Upper lobe of right lung (tissue), 1 donor: Measurements from ENCODE around the gene TMEM30A. TPM values are rescaled to one million over a fixed set of nuclear protein-coding genes. Genes with fewer than 3 reads are reported as not detected.
A peak's percentile ranks its signal among the peaks of the same experiment; 100 is the strongest.

ENCODE experiments used
- ATAC-seq: fragments of 200-7000 bp; cut with Tn5 transposase; one replicate; pipeline ENCODE4 v1.9.1; 2020; ENCODE audit warnings: mild to moderate bottlenecking, moderate library complexity
- DNase-seq: peaks from one replicate; pipeline ENCODE4 v3.0.0-alpha.2; 2020
- H3K27ac ChIP-seq: fragments of 200-600 bp; one replicate; pipeline ENCODE4 v1.8.0; 2022
- H3K27me3 ChIP-seq: fragments of 200-600 bp; one replicate; pipeline ENCODE4 v1.8.0; 2022; ENCODE audit warnings: mild to moderate bottlenecking
- H3K36me3 ChIP-seq: fragments of 200-600 bp; one replicate; pipeline ENCODE4 v1.8.0; 2022
- H3K4me1 ChIP-seq: fragments of 200-600 bp; one replicate; pipeline ENCODE4 v1.8.0; 2022
- H3K4me3 ChIP-seq: fragments of 200-600 bp; one replicate; pipeline ENCODE4 v1.8.0; 2022; ENCODE audit warnings: mild to moderate bottlenecking
- H3K9me3 ChIP-seq: fragments of 200-600 bp; one replicate; pipeline ENCODE4 v1.8.0; 2022
- intact Hi-C: fragments of 100-400 bp; cut with DNase I; formaldehyde crosslinking; loops from one replicate; pipeline ENCODE4 v1.11.0; 2022
- total RNA-seq: library from RNA; stranded (reverse); fragmentation: NEBNext Ultra II Directional; extraction: Animal tissue kit (Norgen Biotek cat#: 25700); gene quantifications from one replicate; pipeline ENCODE4 v1.2.1, GENCODE V29; 2021
- TF ChIP-seq, protein P1 (sequence below): fragments of 200-600 bp; IDR thresholded peaks from one replicate; pipeline ENCODE4 v1.8.0; 2022; ENCODE audit warnings: antibody characterized with exemption
- donor health status: DM: no; HTN: yes; CAD: no; lungs with severe emphysema.

Gene TMEM30A
- total RNA-seq, 1 donor from 2014 or later, result 183 TPM

DNA sequence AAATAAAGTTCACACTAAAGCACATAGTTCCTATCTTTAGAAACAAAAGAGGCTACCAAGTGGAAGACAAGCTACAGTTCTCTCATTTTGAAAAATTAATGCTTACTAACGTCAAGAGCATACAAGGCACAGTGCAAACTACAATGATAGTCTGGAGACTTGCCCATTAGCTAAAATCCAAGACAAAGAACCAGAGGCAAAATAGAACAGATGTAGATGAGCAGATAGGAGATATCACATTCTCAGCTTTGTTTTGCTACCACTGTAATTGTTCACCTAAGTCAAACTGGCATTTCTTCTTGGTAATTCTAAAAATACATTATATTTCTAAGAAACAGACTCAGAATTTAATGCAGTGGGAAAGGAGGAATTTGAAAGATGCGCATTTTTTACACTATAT lies 5.2 kb downstream of the TMEM30A start:
- peak overlapping the region; percentile 56 for H3K27ac ChIP-seq
- ATAC-seq (no peak), DNase-seq (no peak)
- no peaks in the 10 kb centered on the region for H3K27me3 ChIP-seq
- TF ChIP-seq, protein P1, sequence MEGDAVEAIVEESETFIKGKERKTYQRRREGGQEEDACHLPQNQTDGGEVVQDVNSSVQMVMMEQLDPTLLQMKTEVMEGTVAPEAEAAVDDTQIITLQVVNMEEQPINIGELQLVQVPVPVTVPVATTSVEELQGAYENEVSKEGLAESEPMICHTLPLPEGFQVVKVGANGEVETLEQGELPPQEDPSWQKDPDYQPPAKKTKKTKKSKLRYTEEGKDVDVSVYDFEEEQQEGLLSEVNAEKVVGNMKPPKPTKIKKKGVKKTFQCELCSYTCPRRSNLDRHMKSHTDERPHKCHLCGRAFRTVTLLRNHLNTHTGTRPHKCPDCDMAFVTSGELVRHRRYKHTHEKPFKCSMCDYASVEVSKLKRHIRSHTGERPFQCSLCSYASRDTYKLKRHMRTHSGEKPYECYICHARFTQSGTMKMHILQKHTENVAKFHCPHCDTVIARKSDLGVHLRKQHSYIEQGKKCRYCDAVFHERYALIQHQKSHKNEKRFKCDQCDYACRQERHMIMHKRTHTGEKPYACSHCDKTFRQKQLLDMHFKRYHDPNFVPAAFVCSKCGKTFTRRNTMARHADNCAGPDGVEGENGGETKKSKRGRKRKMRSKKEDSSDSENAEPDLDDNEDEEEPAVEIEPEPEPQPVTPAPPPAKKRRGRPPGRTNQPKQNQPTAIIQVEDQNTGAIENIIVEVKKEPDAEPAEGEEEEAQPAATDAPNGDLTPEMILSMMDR, result no peak
- no peak overlapping the region for H3K4me3 ChIP-seq
- H3K4me1 ChIP-seq, result peaks cover 58% of the 10 kb centered on the region
- intact Hi-C loops, result no loop called here
- H3K36me3 ChIP-seq, result no peaks in the 10 kb centered on the region
- no peaks in the 10 kb centered on the region for H3K9me3 ChIP-seq

DNA sequence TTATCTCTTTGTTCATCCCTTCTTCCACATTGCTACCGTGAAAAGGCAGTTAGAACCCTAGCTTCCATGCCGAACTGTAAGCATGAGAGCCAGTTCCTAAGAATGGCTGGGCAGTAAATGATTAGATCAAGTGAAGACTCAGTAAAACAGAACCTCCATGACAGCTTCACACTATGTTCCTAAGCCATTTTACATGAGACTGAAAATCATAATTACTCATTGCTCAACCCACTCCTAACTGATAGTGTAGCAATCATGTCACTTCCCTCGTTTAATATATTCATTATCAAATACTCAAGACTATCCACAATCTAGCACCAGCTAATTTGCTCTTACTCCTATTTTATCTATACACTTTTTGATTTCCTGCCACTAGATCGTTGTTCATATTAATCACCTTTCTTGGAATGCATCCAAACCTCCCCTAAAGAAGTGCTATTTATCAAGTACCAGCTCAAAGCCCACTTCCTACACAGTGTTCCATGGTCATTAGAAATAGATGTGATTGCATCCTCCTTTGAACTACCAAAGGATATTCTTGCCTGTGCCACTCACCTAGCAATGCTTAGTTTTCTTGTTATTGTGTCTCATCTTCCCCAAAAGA lies 6.0 kb downstream of the TMEM30A start:
- ATAC-seq (peak; percentile 51), DNase-seq (no peak)
- Histone ChIP-seq H3K9me3 (no peaks in the 10 kb centered on the region), H3K4me3 (no peak overlapping the region), H3K27me3 (no peaks in the 10 kb centered on the region), H3K4me1 (peaks cover 67% of the 10 kb centered on the region), H3K36me3 (no peaks in the 10 kb centered on the region), H3K27ac (no peak overlapping the region)
- TF ChIP-seq, protein P1, result no peak
- intact Hi-C loops, result no loop called here

DNA sequence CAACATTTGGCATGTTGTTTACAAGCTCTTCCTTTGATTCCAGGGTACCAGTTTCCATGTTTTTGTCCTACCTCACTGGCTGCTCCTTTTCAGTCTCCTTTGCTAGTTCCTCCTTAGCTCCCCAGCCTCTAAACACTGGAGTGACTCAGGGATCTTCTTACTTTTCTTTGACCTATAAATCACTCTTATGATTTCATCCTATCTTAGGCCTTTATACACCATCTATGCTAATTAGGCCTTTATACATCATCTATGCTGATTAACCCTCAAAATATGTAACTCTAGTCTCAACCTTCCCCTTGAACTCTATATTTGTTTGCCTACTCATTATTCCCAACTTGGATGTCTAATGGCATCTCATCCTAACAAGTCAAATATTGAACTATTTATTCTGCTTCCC lies 9.5 kb downstream of the TMEM30A start:
- TF ChIP-seq, protein P1, result no peak
- Histone ChIP-seq H3K27ac (no peak overlapping the region), H3K27me3 (no peaks in the 10 kb centered on the region), H3K4me3 (no peak overlapping the region), H3K4me1 (peaks cover 69% of the 10 kb centered on the region), H3K36me3 (peaks cover 5% of the 10 kb centered on the region), H3K9me3 (no peaks in the 10 kb centered on the region)
- DNase-seq, result no peak
- intact Hi-C loops, result no loop called here
- ATAC-seq, result no peak

DNA sequence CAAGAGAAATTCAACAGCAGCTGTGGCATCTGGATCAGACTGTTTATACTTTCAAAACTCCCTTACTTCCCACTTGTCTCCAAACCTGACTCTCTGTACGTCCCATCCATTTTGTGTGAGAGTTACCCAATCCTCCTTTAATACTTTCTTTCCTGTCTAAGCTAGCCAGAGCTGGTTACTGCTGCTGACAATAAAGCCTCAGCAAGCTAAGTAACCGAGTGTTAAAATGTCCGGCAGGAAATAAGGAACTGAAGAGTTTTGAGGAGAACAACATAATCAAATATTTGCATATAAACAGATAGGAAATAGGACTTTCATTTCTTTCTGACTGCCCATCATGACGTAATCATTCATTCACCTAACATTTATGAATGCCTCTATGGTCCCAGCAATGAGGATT lies 11.6 kb downstream of the TMEM30A start:
- DNase-seq (no peak), ATAC-seq (peak; percentile 64)
- peaks cover 52% of the 10 kb centered on the region for H3K4me1 ChIP-seq
- H3K9me3 ChIP-seq, result no peaks in the 10 kb centered on the region
- peak overlapping the region; percentile 78 for H3K27ac ChIP-seq
- peaks cover 5% of the 10 kb centered on the region for H3K36me3 ChIP-seq
- no peaks in the 10 kb centered on the region for H3K27me3 ChIP-seq
- intact Hi-C loops, result no loop called here
- no peak overlapping the region for H3K4me3 ChIP-seq
- TF ChIP-seq, protein P1, result no peak

DNA sequence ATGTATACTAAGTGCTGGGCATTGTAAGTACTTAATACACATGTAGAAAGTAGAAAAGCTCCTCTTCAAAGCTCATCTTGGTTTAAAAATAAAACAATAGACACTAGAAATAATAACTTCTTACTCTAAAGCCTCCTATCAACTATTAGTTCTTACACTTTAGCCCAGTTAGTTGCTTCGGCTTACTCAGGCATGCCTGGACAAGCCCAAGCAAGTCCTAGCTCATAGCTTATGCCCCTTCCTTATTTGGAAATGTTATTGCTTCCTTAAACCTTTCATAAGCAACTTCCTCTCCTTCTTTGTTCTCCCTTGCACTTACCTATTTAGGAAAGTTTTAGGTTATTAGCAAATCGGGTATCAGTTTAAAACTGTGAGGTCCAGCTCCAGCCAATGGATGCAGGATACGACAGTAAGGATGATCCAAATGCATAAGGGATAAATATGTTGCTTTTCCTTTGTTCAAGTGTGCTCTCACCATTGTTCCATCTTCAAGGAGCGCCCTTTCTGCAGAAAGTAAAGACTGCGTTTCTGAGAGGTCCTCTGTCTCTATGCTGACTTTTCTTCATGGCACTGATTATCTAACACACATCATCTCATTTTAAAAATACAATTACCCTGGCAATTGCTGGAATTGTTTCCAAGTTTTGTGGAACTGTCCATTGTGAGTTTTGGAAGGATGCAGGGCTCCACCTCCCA lies 12.3 kb downstream of the TMEM30A start:
- H3K27ac ChIP-seq, result peak overlapping the region; percentile 78

More for the DNA sequence above, 12.3 kb downstream of the TMEM30A start:
- peaks cover 5% of the 10 kb centered on the region for H3K36me3 ChIP-seq
- no peak overlapping the region for H3K4me3 ChIP-seq
- H3K9me3 ChIP-seq, result no peaks in the 10 kb centered on the region
- ATAC-seq, result peak; percentile 59
- no peak for DNase-seq
- TF ChIP-seq, protein P1, result no peak
- no peaks in the 10 kb centered on the region for H3K27me3 ChIP-seq
- intact Hi-C loops, result no loop called here
- peaks cover 54% of the 10 kb centered on the region for H3K4me1 ChIP-seq
